Coronary artery (tissue), 2 donors: ENCODE measurements around the gene HIRA.
A peak's percentile ranks its signal among the peaks of the same experiment; 100 is the strongest.

ENCODE experiments used
- DNase-seq: peaks from one replicate; pipeline ENCODE4 v3.0.0-alpha.2; 2017; ENCODE audit warnings: low spot score
- H3K27ac ChIP-seq, 2 donors: fragments of 200-600 bp; sonication (generic); one replicate each; pipeline ENCODE4 v1.5.1; 2016 to 2019
- H3K4me3 ChIP-seq: fragments of 200-600 bp; sonication (generic); 2 replicates; pipeline ENCODE4 v1.5.1; 2016; ENCODE audit warnings: mild to moderate bottlenecking, moderate library complexity
- CTCF ChIP-seq: fragments of 200-600 bp; sonication (generic); IDR thresholded peaks from one replicate; pipeline ENCODE4 v1.5.1; 2019; ENCODE audit warnings: antibody characterized with exemption

Gene HIRA

GRCh38 chr22:19295733-19296132 lies 135.8 kb downstream of the HIRA start:
- no peak for DNase-seq
- no peak for TF ChIP-seq CTCF
- Histone ChIP-seq H3K4me3 (no peak overlapping the region), H3K27ac (no peak overlapping the region)

GRCh38 chr22:19292458-19293230 lies 138.9 kb downstream of the HIRA start:
- no peak for TF ChIP-seq CTCF
- Histone ChIP-seq H3K27ac (peak overlapping the region; percentile 58 to 87), H3K4me3 (peak overlapping the region; percentile 98)
- DNase-seq = peak; percentile 73

GRCh38 chr22:19291580-19292457 lies 139.7 kb downstream of the HIRA start, which contains the start of gene CLTCL1:
Gene CLTCL1 (minus strand): TSS chr22:19291719. CDS start chr22:19291641, 78 bp downstream.
- TF ChIP-seq CTCF = no peak
- DNase-seq = peak; percentile 82
- Histone ChIP-seq H3K4me3 (peak within 1 kb of the TSS; percentile 98), H3K27ac (peak within 1 kb of the TSS; percentile 74 to 87)

GRCh38 chr22:19291218-19291579 lies 140.3 kb downstream of the HIRA start:
- no peak for TF ChIP-seq CTCF
- H3K4me3 ChIP-seq = peak overlapping the region; percentile 98
- peak overlapping the region; percentile 74 to 87 for H3K27ac ChIP-seq
- DNase-seq = peak; percentile 78

GRCh38 chr22:19290400-19291217 lies 140.9 kb downstream of the HIRA start:
- no peak for TF ChIP-seq CTCF
- Histone ChIP-seq H3K27ac (peak overlapping the region; percentile 74 to 87), H3K4me3 (peak overlapping the region; percentile 98)
- no peak for DNase-seq

GRCh38 chr22:19289475-19290161 lies 141.9 kb downstream of the HIRA start:
- no peak overlapping the region for H3K27ac ChIP-seq
- no peak for TF ChIP-seq CTCF
- DNase-seq = no peak
- H3K4me3 ChIP-seq = peak overlapping the region; percentile 98
